GM12872 (cell line): ENCODE data around the gene RASGRF2.

ENCODE experiments used
- CTCF ChIP-seq: IDR thresholded peaks from 3 replicates; pipeline ENCODE4 v1.5.1; 2011; ENCODE audit warnings: low read depth, mild to moderate bottlenecking, low read length, moderate library complexity; ENCODE audit not compliant: insufficient read depth

Gene RASGRF2

GRCh38 chr5:81145329-81145935 is 185.3 kb downstream of the RASGRF2 start:
- TF ChIP-seq CTCF = no peak

- TF ChIP-seq CTCF = no peak
These were observed 185.9 kb downstream of the RASGRF2 start for GRCh38 chr5:81146031-81146430.

- no peak for TF ChIP-seq CTCF
These were observed 187.1 kb downstream of the RASGRF2 start for GRCh38 chr5:81147011-81147885.

- no peak for TF ChIP-seq CTCF
These were observed 187.9 kb downstream of the RASGRF2 start for GRCh38 chr5:81147886-81148571.

DNA sequence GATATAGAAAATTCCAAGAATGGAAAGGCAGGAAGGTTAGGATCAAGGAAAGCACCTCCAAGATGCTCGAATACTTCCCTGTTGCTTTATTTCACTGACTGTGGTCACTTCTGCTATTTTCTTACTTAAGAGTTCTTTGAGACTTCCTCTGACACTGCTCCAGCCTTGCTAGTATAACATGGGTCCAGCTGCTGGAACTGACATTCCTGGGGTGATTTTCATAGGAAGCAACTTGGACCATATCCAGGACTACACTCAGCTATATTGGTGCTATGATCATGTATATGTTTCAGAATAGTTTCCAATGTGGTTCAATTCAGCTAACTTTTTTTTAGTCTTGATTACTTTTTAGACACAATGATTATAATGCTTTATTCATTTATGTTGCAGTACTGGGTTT is 191.4 kb downstream of the RASGRF2 start:
- TF ChIP-seq CTCF = no peak

- TF ChIP-seq CTCF = no peak
These were observed 194.6 kb downstream of the RASGRF2 start for GRCh38 chr5:81154725-81155124.

- no peak for TF ChIP-seq CTCF
These were observed 196.6 kb downstream of the RASGRF2 start for GRCh38 chr5:81156732-81157131.
